GM12878 (cell line): ENCODE data around the gene CCDC74A. TPM values are rescaled to one million over a fixed set of nuclear protein-coding genes. Genes with fewer than 3 reads are reported as not detected.
"Not testable (repeated sequence)": the region's sequence is repeated elsewhere in the genome, so short reads cannot be mapped to it uniquely, and the experiment has no call there.

Experiments used
- ATAC-seq: fragments of 200-7000 bp; cut with Tn5 transposase; 3 replicates; pipeline ENCODE4 v1.9.1; 2020; ENCODE audit warnings: mild to moderate bottlenecking, moderate library complexity
- BruUV-seq: library from RNA; stranded (reverse); fragments of 400-500 nt; replicated peaks from 2 replicates; lab custom pipeline; 2021; lab: Mats Ljungman, UMichigan
- CTCF ChIA-PET: fragments of 300-600 bp; sonication (Branson Sonifier 250); formaldehyde crosslinking; extraction: SDS; loops from one replicate; lab custom pipeline; 2021; ENCODE audit warnings: inconsistent platforms; lab: Yijun Ruan, JAX
- POLR2A ChIA-PET: fragments of 350-600 bp; formaldehyde crosslinking; extraction: SDS; loops from one replicate; lab custom pipeline; 2021; ENCODE audit warnings: inconsistent platforms; lab: Charles Lee
- RAD21 ChIA-PET: fragments of 300-600 bp; sonication (Branson Sonifier 250); formaldehyde crosslinking; loops from one replicate; lab custom pipeline; 2023; ENCODE audit warnings: antibody characterized with exemption; ENCODE audit not compliant: unreplicated experiment; lab: Charles Lee
- SMC1A ChIA-PET: fragments of 300-600 bp; sonication (Branson Sonifier 250); formaldehyde crosslinking; loops from one replicate; lab custom pipeline; 2023; ENCODE audit not compliant: unreplicated experiment, uncharacterized antibody; lab: Charles Lee
- DNase-seq: peaks from one replicate; pipeline ENCODE4 v3.0.0-alpha.2; 2011; ENCODE audit warnings: low read depth, low spot score
- FAIRE-seq: peaks from 3 replicates; lab custom pipeline; 2011; peaks lifted over from hg19 to GRCh38; lab: Jason Lieb, UNC
- H2AFZ ChIP-seq: 2 replicates; pipeline ENCODE4 v1.6.0; 2011; ENCODE audit warnings: low read depth, low read length, control low read depth; ENCODE audit not compliant: control insufficient read depth
- H3K27ac ChIP-seq: 2 replicates; pipeline ENCODE4 v1.5.1; 2011; ENCODE audit warnings: control low read depth; ENCODE audit not compliant: control insufficient read depth, insufficient read depth
- H3K27me3 ChIP-seq, 2 experiments: replicated peaks in 1 of 2; 2 replicates each; pipeline versions ENCODE4 v1.6.0 to v1.6.1; 2011; ENCODE audit warnings: low read length in 1 of 2; ENCODE audit not compliant: control insufficient read depth in 2 of 2, insufficient read depth in 2 of 2
- H3K36me3 ChIP-seq, 2 experiments: 2 replicates each; pipeline ENCODE4 v1.5.1; 2011; ENCODE audit warnings: low read length in 1 of 2; ENCODE audit not compliant: control insufficient read depth in 2 of 2, insufficient read depth in 2 of 2
- H3K4me1 ChIP-seq: 2 replicates; pipeline ENCODE4 v1.6.1; 2011; ENCODE audit warnings: mild to moderate bottlenecking, low read length, moderate library complexity, mixed read lengths; ENCODE audit not compliant: control insufficient read depth, insufficient read depth
- H3K4me2 ChIP-seq: 2 replicates; pipeline ENCODE4 v1.6.0; 2011; ENCODE audit warnings: control low read depth; ENCODE audit not compliant: control insufficient read depth, insufficient read depth
- H3K4me3 ChIP-seq: fragments of 200-600 bp; sonication (generic); 2 replicates; pipeline ENCODE4 v1.5.1; 2016
- H3K79me2 ChIP-seq: 2 replicates; pipeline ENCODE4 v1.6.0; 2011; ENCODE audit warnings: low read length; ENCODE audit not compliant: control insufficient read depth, insufficient read depth
- H3K9ac ChIP-seq: 2 replicates; pipeline ENCODE4 v1.8.0; 2011; ENCODE audit warnings: low read length, control low read depth, mixed read lengths; ENCODE audit not compliant: control insufficient read depth, insufficient read depth
- H3K9me3 ChIP-seq: replicated peaks from 3 replicates; pipeline ENCODE4 v1.5.1; 2011; ENCODE audit warnings: mild to moderate bottlenecking, low read length; ENCODE audit not compliant: control insufficient read depth, insufficient read depth
- H4K20me1 ChIP-seq: 2 replicates; pipeline ENCODE4 v1.6.0; 2011; ENCODE audit not compliant: control insufficient read depth, insufficient read depth
- WGBS: methylation state at CpG from one replicate; pipeline ENCODE4 v1.1.6; 2016; ENCODE audit warnings: low lambda C conversion rate; ENCODE audit not compliant: insufficient replicate concordance, insufficient coverage; ENCODE audit errors: missing lambda C conversion rate; 5-methylcytosine and 5-hydroxymethylcytosine counted together
- in situ Hi-C: fragments of 300-500 bp; cut with MboI; formaldehyde crosslinking; loops from 9 replicates; pipeline ENCODE4 v1.14.3; 2018; ENCODE audit warnings: mixed read lengths
- intact Hi-C: fragments of 100-400 bp; cut with micrococcal nuclease; formaldehyde crosslinking; loops from one replicate; pipeline ENCODE4 v1.14.2; 2022; ENCODE audit not compliant: unreplicated experiment
- polyA plus RNA-seq, 11 experiments: library from polyadenylated mRNA; depleted of rRNA in 4 of 11; unstranded in 6 of 11; stranded (reverse) in 5 of 11; fragments of >200 nt; fragmentation: Nextera tagmentation in 4 of 11; fragmentation: Illumina TruSeq in 1 of 11; extraction: Ambion mirVana in 4 of 11; extraction: Trizol in 1 of 11; gene quantifications; 1 replicate in 1 of 11; 2 replicates in 10 of 11; pipeline versions ENCODE4 v1.2.1 to v1.2.3, GENCODE V29; 2011 to 2016; ENCODE audit warnings: inconsistent platforms in 2 of 11, missing spikeins in 2 of 11, low read depth in 1 of 11
- total RNA-seq, 4 experiments: library from RNA; depleted of rRNA in 3 of 4; stranded (reverse); fragments of >200 nt in 3 of 4; fragmentation: Illumina TruSeq in 1 of 4; extraction: Trizol in 1 of 4; gene quantifications; 2 replicates each; pipeline versions ENCODE4 v1.2.1 to v1.2.3, GENCODE V29; 2013 to 2021

The CCDC74A gene
- total and polyA plus RNA-seq, 10 of the 15 experiments (the other 5 are each of a cell fraction or from before 2014, with no cell fraction given) = 14.3 to 133 (median 64.2) TPM

GRCh38 chr2:131503587-131503986 lies 24.1 kb upstream of the CCDC74A start:
- H3K4me3 ChIP-seq, H3K27ac ChIP-seq, in situ Hi-C loops, H3K4me1 ChIP-seq, RAD21 ChIA-PET, CTCF ChIA-PET, FAIRE-seq, BruUV-seq, ATAC-seq, intact Hi-C loops, H4K20me1 ChIP-seq, H2AFZ ChIP-seq, H3K79me2 ChIP-seq, H3K9me3 ChIP-seq, H3K9ac ChIP-seq, H3K4me2 ChIP-seq, DNase-seq, H3K27me3 ChIP-seq: not testable (repeated sequence)
- H3K36me3 ChIP-seq = peaks cover 2 to 17% of the 10 kb centered on the region in 2 experiments; a peak in 3 of 4 replicates
- 90% methylated on average over 3 of the region's 4 CpGs for WGBS
- SMC1A ChIA-PET = interaction anchor here (1.3 kb wide), 1 partner anchor 10 kb away, joined by 4 read pairs; no protein-coding TSS in a partner anchor
- POLR2A ChIA-PET = interaction anchor here (0.7 kb wide), 3 partner anchors 81 to 1189 kb away, joined by 3 read pairs; no protein-coding TSS in a partner anchor

GRCh38 chr2:131504082-131504750 lies 23.5 kb upstream of the CCDC74A start:
- H4K20me1 ChIP-seq, H2AFZ ChIP-seq, RAD21 ChIA-PET, SMC1A ChIA-PET, DNase-seq, ATAC-seq, in situ Hi-C loops, H3K4me3 ChIP-seq, intact Hi-C loops, H3K79me2 ChIP-seq, H3K27me3 ChIP-seq, H3K9ac ChIP-seq, H3K4me1 ChIP-seq, H3K9me3 ChIP-seq, H3K4me2 ChIP-seq, H3K27ac ChIP-seq, CTCF ChIA-PET: not testable (repeated sequence)
- peaks cover 2 to 20% of the 10 kb centered on the region in 2 experiments; a peak in 3 of 4 replicates for H3K36me3 ChIP-seq
- FAIRE-seq = peak; percentile 84
- 78% methylated on average over 4 of the region's 7 CpGs for whole genome bisulfite sequencing
- POLR2A ChIA-PET = interaction anchor here (0.7 kb wide), 1 partner anchor 453 kb away, joined by 3 read pairs; no protein-coding TSS in a partner anchor
- TSS peak; percentile 16 for BruUV-seq
